Measurements from ENCODE around the gene SPPL2B.
A peak's percentile ranks its signal among the peaks of the same experiment; 100 is the strongest.

SPPL2B gene

DNA sequence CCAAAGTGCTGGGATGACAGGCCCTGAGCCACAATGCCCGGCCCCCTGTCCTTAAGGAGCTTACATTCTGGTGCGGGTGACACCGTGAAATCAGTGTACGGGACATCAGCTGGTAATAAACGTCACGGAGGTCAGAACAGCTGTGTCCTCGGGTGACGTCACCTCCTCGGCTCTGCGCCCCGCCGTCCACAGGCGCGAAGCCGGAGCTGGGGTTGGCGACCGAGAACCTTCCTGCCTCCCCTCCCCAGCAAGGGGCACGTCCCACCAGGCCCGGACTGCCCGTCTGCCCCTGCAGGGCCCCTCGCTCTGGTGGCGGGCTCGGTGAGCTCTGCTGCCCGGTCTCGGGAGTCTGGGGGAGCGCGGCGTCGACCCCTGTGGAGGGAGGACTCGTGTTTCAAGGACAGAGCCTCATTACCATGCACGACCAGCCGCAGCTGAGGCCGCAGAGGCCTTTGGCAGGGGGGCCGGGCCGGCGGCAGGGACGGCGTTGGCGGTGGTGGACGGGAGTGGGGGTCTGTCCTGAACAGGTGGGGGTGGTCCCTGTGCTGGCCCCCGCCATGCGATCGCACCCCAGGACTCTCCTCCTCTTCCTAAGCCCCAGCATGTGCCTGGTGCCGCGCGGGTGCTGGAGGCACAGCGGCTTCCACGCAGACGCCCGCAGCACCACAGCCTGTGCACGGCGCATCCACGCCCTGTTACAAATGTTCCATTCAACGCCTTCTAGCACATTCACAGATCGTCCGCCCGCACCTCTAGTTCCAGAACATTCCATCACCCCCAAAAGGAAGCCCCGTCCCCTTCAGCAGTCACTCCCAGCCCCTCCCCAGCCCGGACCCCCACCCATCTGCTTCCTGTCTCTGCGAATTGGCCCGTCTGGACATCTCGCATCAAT is 25.9 kb upstream of the SPPL2B start:
- DNase-seq: no peak

DNA sequence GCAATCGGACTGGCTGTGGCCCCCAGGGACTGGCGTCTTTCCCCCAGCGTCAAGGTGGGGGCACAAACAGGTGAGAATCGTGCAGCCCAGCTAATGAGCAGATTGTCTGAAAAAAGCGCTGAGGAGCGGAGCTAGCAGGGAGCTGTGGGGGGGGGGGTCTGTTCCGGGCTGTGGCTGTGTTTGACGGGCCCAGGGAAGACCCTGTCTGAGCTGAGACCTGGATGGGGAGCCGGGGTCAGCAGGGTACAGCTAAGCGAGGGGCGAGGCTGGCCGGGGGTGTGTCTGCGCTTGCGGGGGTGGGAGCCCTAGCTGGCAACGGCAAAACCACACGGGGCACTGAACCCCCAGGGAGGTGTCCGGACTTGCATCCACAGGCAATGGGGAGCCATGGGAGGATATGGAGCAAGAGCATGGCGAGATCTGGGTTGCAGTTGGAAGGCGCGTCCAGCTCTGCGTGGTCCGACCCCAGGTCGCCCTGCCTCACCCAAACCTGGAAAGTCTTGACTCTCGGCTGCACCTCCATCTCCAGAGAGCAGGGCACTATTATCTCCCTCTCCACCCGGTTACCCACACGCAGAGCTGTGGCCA is 25.2 kb upstream of the SPPL2B start:
- DNase-seq: no peak

DNA sequence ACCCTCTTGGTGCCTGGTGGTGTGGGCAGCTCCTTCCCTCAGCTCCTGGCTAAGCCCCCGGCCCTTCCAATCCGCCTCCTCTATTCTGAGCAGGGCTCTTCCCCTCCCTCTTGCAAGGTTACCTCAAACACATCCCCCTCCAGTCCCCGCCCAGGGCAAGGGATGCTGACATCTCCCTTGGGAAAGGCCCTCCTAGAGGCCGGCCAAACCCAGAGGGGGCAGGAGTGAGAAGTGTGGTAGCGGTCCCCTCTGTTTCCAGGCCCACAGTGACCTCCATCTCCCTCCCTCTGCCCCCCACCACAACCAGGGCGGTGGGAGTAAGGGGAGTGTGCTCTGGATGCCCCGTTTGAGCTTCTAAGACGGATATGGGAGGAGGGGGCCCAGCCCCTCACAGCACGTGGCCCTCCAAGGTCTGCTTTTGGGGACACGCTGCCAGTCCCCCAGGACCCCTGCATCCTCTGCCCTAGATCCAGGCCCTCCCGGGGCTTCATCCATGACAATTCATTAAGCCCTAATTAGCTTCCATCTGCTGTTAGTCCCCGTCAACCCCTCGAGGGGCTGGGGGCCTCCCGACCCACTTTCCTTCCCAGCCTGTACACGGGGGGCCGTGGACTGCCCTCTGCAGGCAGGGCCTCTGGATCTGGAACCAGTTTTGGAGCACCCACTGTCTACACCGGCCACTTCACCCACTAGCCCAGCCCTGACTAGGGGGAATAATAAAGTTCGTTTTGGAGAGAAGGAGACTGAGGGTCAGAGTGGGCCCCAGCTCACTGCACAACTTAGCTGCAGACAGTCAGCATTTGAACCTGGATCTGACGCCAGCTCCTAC is 22.8 kb upstream of the SPPL2B start:
- no peak for DNase-seq

DNA sequence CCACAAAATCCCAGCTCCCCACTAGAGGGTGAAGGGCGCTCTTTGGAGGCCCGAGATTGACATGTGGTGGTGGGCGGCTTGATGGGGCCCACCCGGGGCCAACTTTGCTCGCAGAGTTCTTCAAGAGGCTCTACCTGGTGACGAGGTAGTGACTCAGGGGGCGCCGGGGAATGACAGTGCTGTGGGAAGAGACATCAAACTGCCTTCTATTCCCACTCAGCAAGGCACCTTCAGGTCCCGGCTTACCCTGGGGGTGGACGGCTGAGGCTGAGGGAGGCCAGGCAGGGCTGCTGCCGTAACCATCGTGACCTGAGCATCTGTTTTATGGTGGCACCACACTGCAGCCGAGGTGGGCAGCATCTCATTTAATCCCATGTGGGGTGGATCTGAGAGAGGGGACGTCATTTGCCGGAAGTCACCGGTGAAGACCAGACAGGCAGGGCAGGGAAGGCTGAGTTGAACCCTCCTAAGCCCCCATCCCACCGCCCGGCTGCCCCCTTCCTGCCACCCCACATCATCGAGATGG is 22.1 kb upstream of the SPPL2B start:
- no peak for DNase-seq

DNA sequence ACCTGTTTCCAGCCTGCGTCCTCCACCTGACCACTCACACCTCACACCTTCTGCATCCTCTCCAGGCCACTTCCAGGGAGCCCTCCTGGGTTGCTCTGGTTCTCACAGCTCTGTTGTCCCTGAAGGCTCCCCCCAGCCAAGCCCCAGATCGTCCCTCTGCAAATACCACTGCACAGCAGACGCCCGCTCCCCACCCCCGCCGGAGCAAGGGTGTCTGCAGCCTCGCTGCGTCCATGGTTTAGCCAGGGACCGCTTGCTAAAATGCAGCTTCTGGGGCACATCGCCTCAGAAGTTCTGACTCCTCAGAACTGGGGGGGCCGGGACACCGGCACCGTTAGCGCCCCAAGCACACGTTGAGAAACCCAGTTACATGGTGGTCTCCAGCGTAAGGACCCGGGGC is 21.5 kb upstream of the SPPL2B start:
- DNase-seq: no peak

DNA sequence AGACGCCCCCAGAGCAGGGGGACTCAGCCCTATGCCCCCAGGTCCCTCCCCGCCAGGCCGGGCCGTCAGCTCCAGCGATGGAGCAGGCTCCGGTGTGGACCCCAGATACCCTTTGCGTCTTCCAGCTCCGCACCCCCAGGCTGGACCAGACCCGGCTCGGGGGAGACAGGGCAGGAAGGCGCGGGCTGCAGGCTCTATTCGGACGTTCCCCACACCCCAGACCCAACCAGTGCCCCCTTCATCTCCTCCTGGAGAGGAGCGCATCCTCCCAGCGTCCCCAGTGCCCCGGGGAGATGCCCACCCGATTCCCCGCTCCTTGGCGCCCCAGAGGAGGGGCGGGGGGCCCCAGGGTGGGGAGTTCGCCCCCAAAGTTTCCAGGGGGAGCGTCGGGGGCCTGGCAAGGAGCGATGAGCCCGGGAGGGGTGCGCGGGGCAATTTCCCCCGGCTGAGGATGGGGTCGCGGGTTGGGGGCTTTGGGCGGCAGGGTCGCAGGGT is 20.9 kb upstream of the SPPL2B start:
- no peak for DNase-seq

DNA sequence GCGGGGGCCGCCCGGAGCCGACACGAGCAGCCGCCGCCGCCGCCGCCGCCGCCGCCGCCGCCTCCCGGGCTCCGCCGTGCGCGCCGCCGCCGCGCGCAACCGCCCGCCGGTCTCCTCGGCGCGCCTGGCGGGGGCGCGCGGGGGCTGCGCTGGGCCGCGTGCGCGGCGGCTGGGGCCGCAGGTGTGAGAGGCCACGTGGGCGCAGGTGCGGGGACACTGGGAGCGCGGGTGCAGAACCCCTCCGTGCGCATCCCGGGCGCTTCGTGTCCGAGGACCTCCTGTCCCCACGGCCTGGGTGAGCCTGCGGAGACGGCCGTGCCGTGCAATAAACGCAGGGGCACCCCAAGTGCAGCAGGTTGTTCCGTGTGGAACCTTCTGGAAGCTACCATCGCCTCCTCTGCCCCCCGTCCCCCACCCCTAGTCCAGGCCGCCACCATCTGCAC is 20.3 kb upstream of the SPPL2B start, which contains the start of gene LINGO3:
TSS of gene LINGO3 (minus strand) at position 41 of the 443 bp plus-strand sequence. CDS start 16,378 bp downstream, outside the sequence.
- DNase-seq: no peak

DNA sequence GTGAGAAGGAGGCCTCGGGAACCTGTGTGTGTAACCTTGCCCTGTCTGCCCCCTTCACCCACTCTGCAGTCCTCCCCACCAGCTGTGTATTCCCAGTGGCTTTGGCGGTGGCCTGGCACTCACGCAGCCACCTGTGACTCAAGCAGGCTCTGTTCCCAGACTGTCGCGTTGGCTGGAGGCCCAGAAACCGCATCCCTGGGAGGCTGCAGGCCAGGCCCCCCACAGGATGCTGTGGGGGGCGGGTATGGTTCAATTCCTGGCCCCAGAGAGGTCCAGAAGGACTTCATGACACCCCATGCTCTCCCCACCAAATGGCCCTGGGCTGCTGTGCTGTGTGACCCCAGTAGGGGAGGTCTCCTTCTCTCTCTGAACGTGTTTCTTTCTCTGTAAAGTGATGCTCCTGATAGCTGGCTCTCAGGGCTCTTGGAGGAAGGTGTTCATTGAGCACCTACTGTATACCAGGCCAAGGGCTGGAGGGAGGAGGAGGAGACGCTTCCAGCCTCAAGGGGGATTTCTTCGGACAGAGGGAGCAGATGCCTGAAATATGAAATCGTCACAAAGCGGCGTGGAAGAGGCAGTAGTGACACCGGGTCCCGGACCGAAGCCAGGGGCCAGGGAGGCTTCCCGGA is 18.6 kb upstream of the SPPL2B start:
- no peak for DNase-seq

DNA sequence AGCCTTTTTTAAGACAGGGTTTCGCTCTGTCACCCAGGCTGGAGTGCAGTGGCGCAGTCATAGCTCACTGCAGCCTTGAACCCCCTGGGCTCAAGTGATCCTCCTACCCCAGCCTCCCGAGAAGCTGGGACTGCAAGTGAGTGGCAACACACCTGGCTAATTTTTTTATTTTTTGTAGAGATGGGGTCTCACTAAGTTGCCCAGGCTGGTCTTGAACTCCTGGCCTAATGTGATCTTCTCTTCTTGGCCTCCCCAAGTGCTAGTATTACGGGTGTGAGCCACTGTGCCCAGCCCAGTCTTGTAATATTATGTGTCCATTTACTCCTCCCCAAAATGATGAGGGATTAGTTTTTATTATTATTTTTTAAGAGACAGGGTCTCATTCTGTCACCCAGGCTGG is 17.4 kb upstream of the SPPL2B start:
- DNase-seq: no peak

DNA sequence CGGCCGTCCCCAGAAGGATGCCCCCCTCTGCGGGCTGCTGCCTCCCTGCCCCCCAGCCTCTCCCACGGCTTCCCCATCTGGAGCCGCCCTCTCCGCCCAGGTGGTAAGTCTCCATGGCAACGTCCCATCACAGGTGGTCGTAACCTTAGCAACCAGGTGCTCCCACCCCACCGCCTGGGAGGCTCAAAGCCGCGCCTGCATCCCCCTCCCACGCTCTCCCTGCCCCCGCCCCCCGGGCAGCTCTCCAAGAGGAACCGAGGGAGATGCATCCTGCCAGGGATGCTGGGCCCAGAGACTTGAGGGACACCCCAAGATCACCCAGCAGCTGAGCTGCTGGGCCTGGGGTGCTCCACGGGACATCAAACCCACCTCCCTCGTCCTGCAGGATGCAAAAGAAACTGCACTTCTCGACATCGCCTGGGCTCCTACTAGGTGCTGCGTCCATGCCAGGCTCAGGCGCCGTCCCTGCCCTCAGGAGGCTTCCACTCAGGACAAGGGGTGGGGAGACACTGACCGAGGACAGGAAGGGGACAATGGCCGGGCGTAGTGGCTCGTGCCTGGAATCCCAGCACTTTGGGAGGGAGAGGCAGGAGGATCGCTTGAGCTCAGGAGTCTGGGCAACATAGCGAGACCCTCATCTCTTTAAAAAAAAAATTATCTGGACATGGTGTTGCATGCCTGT is 15.5 kb upstream of the SPPL2B start:
- no peak for DNase-seq

DNA sequence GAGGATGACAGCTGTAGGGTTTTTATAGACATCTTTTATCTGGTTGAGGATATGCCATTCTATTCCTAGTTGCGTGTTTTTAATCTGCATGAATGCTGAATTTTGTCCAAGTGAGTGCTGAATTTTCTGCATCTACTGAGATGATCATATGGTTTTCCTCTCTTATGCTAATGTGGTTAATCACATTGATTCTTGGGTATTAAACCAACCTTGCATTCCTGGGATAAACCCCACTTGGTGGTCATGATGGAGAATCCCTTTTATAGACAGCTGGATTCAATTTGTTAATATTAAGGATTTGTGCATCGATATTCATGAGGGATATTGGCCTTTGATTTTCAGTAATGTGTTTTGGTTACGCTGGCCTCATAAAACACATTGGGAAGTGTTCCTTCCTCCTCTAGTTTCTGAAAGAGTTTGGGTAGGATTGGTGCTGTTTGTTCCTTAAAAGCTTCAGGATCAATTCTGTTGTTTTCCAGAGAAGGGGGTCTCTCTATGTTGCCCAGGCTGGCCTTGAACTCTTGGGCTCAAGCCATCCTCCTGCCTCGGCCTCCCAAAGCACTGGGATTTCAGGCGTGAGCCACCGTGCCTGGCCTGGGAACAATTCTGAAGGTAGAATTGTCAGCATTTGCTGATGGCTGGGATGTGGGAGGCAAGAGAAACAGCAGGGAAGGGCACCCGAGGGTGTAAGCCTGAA is 13.2 kb upstream of the SPPL2B start:
- DNase-seq: no peak

DNA sequence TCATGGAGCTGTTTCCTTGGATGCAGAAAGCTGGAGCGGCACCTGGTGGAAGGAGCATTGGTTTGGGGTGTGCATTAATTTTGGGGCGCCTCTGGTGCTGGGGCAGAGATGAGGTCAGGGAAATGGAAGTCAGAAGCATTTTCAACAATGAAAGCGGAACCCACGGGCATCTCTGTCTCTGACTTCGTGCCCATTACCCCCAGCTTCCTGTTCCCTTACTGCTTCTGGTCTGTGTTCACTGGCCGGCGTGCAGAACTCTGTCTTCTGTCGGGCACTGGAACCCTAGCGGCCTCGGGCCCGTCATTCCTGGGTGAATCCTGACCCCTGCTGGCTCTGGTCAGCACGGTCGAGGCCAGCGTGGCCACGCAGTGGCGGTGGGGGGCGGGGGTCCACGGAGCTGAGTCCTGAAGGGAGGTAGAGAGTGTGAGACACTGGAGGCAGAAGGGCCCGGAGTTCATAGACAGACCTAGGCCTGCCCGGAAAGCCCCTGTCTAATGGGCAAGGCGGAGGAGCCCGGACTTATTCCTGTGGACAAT is 12.6 kb upstream of the SPPL2B start:
- DNase-seq: peak; percentile 31

DNA sequence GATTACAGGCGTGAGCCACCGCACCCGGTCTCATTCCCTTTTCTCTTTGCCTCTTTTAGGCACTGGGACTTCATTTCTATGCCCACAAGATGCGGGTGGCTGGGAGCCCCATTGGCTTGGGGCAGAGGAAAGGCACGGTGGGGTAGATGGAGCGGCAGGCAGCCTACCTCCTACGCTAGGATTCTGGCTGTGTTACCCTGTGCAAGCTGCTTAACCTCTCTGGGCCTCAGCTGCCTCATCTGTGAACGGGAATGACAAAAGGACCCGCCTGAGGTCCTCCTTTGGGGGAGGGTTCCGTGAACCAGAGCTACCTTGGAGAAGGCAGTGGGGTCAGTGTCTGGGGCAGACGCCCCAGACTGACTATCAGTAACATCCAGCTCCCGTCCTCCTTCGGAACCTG is 11.2 kb upstream of the SPPL2B start:
- DNase-seq: no peak

DNA sequence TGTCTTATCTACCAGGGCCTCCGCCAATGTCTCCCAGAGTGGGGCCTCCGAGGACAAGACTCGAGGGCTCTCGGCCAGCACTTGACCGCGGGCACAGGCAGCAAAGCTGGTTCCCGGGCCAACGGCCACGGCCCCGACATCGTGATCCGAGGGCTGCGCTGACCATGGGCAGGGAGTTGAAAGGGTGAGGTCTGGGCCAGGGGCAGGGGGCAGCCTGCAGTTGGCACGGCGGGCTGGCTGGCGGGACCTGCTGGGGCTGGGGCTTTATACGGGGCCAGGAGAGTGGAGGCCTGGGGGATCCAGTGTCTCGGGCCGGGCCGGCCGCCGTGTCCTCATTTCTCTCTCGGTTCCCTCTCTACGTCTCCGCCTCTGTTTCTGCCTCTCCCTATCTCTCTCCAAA is 10.7 kb upstream of the SPPL2B start:
- DNase-seq: no peak

DNA sequence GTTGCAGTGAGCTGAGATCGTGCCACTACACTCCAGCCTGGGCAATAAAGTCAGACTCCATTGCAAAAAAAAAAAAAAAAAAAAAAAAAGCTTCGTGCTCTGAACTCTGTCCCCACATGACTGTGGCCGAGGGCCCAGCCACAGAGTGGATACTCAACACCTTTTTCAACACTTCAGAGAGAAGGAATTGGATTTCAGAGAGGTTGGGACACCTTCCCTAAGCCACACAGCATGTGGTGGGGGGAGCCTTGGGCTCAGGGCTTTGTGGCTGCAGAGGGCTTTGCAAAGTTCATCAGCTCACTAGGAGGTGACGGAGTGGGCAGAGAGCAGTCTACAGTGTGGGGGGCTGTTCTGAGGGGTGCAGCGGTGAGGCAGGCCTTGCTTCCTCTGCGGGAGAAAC is 9.6 kb upstream of the SPPL2B start:
- no peak for DNase-seq

DNA sequence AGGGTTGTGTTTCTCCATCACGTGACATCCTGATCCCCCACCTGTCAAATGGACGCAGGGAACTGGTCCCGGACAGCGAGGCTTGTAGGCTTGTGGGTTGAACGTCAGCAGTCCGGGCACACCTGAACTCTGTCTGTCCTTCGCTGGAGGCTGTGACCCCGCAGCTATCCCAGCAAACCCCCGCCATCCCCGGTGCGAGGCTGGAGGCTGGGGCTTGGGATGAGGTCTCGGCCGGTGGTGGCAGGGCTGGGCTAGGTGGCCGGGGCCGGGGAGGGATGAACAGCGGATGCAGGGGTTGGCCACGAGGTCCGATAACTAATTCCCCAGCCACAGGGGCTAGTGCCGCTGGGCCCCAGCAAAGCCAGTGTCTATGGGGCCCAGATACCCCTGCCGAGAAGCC is 8.9 kb upstream of the SPPL2B start:
- DNase-seq: no peak

DNA sequence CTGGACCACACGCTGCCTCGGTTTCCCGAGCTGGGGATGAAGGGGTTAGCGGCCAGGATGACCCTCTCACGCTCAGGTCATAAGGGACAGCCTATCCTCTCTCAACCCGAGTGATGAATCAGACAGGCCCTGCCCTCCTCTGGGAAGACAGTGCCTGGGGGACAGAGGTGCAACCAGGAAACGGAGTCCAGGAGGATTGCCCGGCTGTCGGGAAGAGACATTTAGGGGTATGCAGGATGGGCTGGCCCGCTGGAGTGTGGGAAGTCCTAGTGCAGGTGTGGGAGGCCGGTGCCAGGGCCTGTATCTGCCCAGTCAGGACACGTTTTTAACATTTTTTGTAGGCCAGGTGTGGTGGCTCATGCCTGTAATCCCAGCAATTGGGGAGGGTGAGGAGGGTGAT is 8.4 kb upstream of the SPPL2B start:
- no peak for DNase-seq

DNA sequence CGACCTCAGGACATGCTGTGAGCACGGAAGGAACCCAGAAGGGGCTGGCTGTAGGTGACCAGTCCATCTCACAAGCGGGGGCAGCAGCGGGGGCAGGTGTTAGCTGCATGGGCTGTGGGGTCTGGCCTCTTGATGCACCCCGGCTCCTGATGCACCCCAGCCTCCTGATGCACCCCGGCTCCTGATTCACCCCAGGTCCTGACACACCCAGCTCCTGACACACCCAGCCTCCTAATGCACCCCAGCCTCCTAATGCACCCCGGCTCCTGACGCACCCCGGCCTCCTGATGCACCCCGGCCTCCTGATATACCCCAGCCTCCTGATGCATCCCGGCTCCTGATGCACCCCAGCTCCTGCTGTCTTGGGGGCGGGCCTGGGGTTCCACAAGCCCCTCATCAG is 7.5 kb upstream of the SPPL2B start:
- DNase-seq: no peak

DNA sequence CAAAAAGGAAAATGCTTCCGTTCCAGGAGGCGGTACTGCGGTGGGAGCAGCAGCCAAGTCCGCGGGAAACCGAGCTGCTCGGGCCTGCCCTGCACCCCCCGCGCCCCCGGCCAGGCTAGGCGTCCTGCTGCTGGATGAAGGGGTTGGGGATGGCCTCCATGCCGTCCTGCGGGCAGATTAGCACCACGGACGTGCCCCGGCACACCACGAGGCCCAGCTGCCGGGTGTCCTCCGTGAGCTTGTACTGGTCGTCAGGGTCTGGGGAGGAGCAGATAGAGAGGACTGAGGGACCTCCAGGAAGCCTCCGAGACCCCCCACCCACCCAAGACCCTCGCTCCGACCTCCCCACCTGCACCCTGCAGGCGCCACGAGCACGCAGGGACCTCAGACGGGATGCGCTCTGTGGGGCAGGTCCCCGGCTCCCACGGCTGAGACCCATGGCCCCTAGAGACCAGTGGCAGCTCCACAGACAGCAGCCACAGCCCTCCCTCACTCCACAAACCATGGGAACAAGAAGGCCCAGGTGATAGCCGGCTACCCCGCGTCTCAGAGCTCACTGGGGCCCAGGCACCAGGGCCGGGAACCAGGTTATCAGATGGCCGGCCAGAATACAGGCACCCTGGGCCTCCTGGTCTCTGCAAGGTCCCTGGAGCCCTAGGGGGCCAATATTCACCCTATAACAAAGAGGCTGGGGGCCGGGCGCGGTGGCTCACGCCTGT is 6.8 kb upstream of the SPPL2B start:
- DNase-seq: no peak

DNA sequence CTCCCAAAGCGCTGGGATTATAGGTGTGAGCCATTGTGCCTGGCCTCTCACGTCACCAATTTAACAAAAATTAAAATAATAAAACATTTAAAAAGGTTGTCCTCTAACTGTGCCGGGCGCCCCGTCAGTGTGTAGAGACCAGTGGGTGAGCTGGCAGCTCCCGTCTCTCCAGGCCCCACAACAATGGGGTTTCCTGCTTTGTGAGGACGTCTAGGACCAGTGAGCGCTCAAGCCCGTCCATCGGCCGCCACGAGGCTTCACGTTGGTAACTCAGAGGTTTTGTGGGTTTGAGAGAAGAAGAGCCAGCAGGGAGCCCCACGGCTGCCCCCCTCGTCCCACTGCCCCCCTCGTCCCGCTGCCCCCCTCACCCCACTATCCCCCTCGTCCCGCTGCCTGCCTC is 4.8 kb upstream of the SPPL2B start:
- no peak for DNase-seq
